Caki2 (cell line): ENCODE data around the gene HEPHL1. TPM values are rescaled to one million over a fixed set of nuclear protein-coding genes. Genes with fewer than 3 reads are reported as not detected.
A peak's percentile ranks its signal among the peaks of the same experiment; 100 is the strongest.

Experiments
- DNase-seq: peaks from one replicate; pipeline ENCODE4 v3.0.0-alpha.2; 2015; ENCODE audit warnings: low read depth
- in situ Hi-C: cut with HindIII; loops from 2 replicates; pipeline ENCODE4 v1.10.0; 2016; ENCODE audit warnings: low sequenced_read_pairs, low pct_unique_long_range_greater_than_20kb, mixed read lengths
- total RNA-seq: library from RNA; depleted of rRNA; stranded (reverse); fragments of >200 nt; shearing (Covaris generic); gene quantifications from 2 replicates; pipeline ENCODE4 v1.2.3, GENCODE V29; 2014; ENCODE audit warnings: low replicate concordance

The HEPHL1 gene
- total RNA-seq, 1 experiment from 2014 or later, result not detected

DNA sequence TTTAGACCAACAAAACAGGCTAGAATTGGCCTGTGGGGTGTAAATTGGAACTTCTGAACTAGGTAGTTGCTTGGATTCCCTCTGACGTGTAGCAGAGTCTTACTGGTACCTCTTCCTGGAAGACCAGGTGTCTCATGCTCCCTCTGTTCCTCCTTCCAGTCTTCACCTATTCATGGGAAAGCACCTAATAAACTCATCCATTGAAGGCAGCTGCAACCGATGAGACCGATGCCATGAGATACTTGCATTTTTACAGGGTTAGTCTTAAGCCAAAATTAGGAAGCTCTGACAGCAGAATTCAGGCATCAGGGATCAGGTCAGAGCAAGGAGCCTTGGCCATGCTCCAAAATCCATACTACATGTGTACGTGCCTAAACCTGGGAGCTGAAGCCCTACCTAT, 13.2 kb upstream of the HEPHL1 start:
- DNase-seq, result no peak
- in situ Hi-C loops, result no loop called here

DNA sequence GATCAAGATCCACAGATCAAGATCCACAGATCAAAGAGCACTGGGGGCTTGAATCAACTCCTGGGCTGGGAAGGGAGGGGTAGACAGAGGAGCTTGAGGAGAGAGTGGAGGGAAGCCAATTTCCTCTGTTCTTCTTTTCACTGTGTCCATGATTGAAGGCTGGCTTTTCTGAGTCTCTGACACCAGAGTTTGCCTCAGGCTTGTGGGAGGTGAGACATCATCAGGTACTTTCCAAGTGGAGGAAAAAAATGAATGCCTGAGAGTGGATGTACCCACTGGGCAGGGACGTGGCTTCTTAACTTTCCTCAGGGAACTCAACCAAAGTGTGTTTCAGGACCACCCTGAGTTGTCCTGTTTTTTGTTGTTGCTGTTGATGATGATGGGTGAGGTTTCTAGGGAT, 11.0 kb upstream of the HEPHL1 start:
- in situ Hi-C loops, result no loop called here
- DNase-seq, result no peak

DNA sequence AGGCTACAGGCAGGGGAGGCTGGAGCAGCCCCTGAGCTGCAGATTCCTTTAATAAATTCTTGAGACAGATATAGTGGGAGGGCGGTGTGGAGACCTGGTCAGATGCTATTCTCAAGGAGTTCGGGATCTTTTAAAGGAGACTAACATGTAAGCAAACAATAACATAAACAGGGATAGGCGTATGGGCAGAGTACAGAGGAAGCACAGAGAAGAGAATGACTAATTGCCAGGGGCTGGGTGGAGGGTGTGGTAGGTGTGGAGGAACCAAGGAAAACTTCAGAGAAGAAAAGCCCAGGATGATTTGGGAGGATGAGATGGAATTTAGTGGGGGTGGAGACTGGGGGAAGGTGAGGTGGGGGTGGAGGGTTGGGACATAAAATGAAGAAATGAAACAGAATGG, 9.7 kb upstream of the HEPHL1 start:
- in situ Hi-C loops, result no loop called here
- DNase-seq, result no peak

DNA sequence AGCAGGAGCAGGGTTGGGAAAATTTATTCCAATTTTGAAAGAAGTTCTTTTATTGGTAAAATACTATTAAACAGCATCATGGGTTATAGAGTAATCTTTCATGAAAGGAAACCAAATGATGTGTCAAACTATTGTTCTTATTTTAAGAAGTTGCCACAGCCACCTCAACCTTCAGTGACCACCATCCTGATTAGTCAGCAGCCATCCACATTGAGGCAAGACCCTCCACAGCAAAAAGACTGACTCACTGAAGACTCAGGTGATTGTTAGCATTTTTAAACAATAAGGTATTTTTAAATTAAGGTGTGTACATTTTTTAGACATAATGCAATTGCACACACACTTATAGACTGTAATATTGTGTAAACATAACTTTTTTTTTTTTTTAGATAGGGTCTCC, 3.7 kb upstream of the HEPHL1 start:
- DNase-seq, result no peak
- in situ Hi-C loops, result no loop called here

DNA sequence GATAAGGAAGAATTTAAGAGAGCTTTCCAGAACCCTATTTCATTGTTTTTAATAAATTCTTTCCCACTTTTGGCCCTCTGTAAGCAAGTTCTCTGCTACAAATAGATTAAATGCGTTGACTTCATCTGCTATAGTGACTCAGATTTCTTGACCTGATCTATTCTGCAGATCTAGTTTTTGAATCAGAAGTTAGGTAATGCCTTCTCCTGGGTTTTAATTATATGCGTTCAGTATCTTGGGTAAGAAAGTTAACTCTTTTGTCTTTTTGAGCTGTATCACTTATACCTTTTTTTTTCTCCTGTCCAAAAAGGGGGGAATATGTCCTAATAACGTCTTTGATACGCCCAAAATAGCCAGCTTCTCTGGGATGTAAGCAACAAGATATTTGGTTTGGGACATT, 2.4 kb upstream of the HEPHL1 start:
- no peak for DNase-seq
- in situ Hi-C loops, result no loop called here

DNA sequence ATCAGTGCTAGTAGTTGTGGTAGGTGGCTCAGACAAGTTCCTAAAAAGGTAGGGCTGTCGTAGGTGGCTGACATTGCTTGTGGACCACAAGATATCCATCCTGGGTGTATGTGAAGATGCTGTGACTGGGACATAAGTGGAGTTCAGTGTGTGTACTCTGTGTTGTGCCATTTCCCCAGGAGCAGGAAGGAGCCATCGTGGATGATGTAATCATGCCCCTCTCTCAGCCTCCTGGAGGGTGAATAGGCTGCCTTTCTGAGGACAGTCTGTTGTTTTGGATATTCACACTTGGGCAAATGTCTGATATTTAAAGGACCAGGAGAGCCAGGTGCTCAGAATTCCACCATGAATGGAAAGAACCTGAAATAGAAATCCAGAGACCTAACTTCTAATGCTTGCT, 2.7 kb downstream of the HEPHL1 start:
- in situ Hi-C loops, result no loop called here
- no peak for DNase-seq

DNA sequence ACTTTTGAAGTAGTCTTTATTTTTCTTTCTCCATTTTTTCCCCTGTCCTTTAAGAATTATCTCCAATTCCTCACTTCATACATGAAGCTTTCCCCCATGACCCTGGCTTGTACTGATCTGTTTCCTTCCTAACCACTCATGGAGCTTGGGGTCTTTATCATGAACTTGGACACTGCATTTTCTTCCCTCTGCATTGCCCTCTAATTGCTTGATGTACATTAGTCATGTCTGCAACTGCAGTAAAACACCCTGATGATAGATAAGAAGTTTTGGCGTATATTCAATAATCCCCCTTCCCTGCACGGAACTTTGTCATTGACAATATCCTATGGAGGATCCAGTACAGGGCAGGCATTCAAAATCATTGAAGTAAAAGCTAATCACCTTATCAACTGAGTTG, 3.4 kb downstream of the HEPHL1 start:
- in situ Hi-C loops, result no loop called here
- no peak for DNase-seq

DNA sequence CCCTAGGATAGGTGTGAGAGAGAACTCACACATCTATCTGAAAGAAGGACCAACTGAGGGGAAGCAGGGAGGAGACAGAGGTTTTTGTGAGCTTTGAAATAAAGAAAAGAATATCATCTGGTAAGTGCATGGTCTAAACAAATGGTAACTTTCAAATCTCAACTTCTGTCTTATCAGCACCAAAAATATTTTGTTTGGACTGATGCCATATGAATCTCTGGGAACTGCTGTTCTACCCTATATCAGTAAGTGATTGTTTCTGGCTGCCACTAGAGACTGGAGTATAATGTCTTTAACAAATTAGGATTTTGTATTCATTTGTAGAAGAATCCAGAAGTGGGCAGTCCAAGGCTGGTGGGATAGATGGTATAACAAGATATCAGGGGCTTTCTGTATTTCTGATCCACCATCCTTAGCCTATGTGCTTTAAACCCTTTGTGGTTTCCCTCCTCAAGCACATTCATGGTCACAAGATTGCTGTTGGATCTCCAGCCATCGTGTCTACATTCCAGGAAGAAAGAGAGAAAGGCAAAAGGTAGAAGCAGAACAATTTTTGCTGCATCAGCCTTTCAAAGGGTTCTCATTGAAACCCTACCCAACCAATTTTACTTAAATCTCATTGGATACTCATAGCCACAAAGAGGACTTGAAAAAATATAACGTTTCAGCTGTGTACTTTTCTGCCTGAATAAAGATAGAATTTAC, 4.7 kb downstream of the HEPHL1 start:
- DNase-seq, result no peak
- in situ Hi-C loops, result no loop called here

DNA sequence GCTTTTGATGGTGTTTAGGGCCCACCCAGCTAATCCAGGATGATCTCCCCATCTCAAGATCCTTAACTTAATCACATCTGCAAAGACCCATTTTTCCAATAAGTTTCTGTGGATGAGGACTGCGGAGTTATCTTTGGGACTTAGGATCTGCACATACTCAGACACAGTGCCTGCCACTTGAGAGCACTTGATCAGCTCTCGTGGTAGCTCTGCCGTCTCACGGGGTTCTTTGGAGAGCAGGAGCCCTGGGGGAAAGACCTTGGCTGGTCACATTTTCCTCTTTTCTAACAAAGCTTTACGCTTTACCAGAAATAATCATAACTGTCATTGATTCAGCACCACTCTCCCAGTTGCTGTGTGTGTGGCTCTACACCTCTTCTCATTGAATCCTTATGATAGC, 6.1 kb downstream of the HEPHL1 start:
- in situ Hi-C loops, result no loop called here

DNA sequence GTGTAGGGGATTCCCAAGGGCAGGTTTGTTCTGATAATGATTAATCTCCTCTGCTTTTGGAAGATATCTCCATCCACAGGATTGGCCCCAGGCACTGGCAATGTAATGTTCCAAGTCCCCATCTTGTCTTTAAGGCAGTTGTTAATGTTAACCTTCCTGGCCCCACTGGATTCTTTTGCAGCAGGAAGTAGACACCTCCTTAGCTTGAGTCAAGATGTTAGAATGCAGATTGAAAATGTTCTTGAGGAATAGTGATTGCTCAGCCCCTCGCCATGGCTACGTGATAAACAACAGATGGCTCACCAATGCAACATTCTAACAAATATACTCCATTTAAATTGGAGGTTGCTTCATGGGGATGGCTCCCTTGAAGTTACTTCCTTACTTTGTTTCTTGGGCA, 7.3 kb downstream of the HEPHL1 start:
- in situ Hi-C loops, result no loop called here
- peak; percentile 72 for DNase-seq

More for the DNA sequence above, 6.1 kb downstream of the HEPHL1 start:
- no peak for DNase-seq

DNA sequence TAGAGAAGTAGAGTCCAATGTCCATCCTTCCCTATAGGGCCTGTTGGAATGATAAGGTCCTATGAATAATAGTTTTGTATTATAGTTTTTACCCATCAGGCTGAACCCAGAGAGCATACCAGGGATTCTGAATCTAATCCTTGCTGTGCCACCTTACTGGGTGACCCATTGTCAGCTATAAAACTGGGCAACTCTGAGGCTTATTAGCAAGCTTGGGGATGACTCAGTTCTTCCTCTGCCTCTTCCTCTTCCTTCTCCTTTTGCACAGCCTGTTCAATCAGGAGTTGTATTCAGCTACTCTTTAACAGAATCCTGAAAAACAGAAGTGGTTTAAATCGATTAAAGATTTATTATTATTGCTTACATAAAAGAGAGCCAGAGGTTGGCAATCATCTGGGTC, 8.9 kb downstream of the HEPHL1 start:
- in situ Hi-C loops, result no loop called here
- DNase-seq, result no peak

DNA sequence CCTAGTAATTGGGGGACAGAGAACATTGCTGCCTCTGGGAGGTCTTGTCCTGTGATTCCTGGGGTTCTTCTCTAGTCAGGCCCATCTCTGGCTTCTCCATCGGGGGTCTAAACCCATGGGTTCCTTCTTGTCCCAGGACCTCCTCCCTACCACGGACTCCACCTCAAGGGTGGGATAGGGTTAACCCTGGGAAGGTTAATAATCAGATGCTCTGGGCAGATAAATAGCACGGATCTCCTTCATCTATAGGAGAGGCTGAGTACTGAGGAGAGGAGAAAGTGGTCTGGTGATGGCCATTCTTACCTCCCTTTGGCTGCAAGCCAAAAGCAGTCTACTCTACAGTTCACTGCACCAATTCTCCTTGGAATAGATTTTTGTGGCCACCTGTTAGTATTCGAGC, 10.5 kb downstream of the HEPHL1 start:
- in situ Hi-C loops, result no loop called here
- no peak for DNase-seq

DNA sequence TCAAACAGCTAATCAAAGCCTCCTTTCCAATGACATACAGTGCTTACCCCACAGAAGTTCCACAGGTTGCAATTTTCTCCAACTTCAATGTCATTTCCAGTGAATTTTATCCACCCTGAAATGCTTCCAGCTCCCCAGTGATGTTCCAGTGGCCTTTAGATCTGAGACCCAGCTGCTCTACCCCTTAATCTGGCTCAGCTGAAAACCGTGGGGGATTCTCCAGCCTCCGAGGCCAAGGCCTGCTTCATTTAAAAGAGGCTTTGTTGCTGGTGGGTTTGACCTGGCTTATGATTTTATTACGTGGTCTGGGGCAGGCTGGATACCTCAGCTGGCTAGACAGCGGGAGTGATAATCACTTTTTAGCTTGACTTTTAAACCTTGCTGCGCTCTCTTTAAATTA, 10.9 kb downstream of the HEPHL1 start:
- DNase-seq, result no peak
- in situ Hi-C loops, result no loop called here

DNA sequence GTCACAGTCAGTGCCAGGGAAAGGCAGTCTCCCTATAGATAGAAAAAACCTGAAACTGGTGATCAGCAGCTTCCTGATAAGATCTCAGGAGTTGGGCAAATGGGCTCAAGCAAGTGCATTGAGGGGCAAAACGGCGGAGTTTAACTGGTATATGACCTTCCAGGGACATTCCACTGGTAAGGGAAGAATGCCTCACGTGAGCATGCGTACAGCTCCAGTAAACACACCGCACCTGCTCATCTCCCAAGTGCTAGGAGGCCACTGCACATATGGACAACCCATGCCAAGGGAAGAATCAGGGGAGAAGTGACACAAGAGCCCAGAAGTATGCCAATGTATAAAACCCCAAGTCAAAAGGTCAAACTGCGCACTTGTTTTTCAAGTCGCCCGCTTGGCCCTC, 11.6 kb downstream of the HEPHL1 start:
- DNase-seq, result no peak
- in situ Hi-C loops, result no loop called here

DNA sequence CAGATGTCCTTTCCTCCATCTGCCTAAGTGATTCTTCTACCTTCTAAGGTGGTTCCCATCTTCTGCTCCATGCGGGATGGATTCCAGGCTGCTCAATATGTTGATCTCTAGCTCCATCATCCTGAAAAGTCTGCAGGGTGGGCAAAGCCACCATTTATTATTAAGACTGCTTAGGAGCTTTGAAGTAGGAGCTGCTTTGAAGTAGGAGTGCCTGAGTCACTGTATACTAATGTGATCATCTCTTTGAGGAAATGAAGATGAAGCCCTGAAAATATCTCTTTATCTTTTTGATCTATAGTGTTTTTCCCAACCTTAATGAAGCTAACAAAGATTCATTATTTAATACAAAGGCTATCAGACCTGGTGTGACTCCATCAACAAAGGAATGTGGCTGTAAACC, 13.1 kb downstream of the HEPHL1 start:
- in situ Hi-C loops, result no loop called here
- DNase-seq, result no peak

DNA sequence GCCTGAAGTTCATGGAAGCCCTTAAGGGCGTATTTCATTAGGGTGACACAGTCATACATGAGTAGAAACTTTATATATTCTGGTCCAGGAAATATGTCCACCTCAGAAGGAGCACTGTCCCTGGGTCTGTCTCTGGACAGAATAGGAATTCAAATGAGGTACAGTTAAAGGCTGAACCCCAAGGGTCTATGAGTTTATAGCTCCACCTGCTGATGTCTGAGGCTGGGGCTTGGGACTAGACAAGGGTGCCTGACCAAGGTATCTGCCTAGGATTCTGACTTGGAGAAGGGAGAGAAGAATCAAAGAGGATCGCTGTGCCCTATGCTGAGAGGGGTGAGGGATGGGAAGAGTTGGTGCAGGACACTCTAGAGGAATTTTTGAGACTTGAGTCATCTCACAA, 14.9 kb downstream of the HEPHL1 start:
- in situ Hi-C loops, result no loop called here
- peak; percentile 8 for DNase-seq

DNA sequence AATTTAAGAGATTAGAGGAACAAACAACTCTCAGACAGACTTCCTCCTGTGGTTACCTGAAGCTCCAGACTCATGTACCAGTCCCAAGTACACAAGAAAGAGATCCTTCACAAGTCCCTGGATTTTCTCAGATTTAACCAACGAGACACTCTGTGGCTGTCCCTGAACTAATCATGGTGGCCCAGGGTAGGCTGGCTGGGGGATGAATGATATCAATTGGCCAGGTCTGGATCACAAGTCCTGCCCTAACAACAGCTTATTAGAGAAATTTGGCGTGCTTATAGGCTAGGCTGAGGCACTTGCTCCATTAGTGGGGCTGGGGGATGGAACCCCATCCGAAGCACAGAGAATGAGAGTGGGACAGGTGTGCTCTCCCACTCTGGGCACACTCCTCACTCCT, 22.1 kb downstream of the HEPHL1 start:
- no peak for DNase-seq
- in situ Hi-C loops, result no loop called here

DNA sequence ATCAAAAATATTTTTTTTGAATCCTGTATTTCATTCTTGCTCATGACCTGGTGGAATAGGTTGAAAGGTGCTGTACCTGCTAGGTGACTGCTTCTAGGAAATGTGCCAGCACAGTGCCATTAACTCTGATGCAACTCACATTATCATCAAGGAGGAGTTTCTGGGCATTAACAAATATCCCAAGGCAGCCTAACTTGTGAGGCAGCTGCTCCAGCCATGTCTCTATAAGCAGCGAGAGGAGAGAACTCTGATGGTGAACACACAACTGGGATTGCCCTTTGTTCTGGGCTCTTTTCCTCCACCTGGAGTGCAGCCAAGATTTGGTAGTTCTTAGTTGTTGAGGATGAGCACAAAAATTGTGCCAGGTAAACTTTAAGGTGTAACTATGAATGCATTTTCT, 25.6 kb downstream of the HEPHL1 start:
- in situ Hi-C loops, result no loop called here
- DNase-seq, result no peak

DNA sequence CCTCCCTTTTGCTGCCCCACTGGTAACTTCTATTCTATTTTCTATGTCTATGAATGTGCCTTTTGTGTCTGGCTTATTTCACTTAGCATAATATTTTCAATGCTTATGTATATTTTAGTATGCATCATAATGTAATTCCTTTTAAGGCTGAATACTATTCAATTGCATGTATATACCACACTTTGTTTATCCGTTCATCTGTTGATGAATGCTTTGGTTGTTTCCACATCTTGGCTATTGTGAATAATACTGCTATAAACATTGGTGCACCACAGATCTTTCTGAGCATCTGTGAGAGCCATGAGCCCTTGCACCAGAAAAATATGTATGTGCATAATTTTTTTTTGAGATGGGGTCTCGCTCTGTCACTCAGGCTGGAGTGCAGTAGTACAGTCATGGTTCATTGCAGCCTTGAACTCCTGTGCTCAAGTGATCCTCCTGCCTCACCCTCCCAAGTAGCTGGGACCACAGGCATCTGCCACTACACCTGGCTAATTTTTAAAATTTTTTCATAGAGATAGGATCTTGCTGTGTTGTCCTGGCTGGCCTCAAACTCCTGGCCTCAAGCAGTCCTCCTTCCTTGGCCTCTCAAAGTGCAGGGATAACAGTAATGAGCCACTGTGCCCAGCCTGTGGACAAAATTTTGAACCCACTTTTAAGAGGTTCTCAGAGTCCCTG, 27.0 kb downstream of the HEPHL1 start:
- in situ Hi-C loops, result no loop called here
- DNase-seq, result no peak

DNA sequence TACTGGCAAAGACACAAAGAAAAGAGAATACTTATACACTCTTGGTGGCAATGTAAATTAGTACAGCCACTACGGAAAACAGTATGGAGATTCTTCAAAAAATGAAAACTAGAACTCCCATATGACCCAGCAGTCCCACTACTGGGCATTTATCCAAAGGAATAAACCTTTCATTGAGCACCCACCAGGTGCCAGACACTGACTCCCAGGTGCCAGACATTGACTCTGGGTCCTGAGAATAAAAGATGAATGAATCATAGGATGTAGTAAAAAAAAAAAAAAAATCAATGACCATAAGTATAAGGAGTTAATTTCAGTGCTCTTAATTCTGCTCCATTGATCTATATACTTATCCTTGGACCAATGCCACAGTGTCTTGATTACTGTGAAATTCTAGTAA, 28.2 kb downstream of the HEPHL1 start:
- in situ Hi-C loops, result no loop called here
- DNase-seq, result no peak
